NCI-H2227 treated with DMSO at 0.1 percent for 48 hours (cell line): Measurements from ENCODE around the gene PUS10.
"Not testable (repeated sequence)": the region's sequence is repeated elsewhere in the genome, so short reads cannot be mapped to it uniquely, and the experiment has no call there.

ENCODE experiments used
- DNase-seq: peaks from one replicate; lab custom pipeline; 2025; lab: John Stamatoyannopoulos, UW

The PUS10 gene

DNA sequence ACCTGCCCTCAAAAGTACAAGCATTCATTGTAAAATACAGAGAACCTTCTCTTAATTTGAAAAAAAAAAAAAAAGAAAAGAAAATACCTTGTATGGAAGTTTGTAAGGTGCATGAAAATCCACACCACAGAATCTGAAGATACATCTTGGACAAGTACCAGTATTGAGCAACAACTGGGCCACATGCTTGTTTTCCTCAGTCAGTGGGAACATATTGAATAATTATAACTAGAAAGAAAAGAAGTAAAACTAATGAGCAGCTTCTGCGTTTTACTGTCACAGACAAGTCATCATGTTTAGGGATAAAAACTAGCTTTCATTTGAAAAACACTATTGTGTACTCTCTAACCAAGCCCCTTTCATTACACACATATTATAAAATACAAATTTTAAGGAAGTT is 6.4 kb downstream of the PUS10 start:
- no peak for DNase-seq

DNA sequence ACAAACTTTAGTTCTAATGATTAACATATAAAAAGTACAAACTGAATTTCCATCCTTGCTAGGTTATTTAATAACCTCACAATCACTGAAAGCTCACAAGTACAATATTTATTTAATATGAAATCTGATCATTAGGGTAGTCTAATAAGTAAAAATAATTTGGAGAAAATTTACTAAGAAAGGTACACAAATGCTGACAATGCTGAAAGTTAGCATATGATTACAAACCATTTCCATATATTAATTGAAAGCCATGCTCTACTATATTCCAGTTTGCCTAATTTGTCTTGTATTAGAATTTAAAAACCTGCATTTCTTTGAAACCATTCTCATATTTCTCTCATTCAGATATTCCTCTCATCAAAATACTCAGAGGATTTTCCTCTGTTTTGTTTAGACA is 8.7 kb downstream of the PUS10 start:
- no peak for DNase-seq

DNA sequence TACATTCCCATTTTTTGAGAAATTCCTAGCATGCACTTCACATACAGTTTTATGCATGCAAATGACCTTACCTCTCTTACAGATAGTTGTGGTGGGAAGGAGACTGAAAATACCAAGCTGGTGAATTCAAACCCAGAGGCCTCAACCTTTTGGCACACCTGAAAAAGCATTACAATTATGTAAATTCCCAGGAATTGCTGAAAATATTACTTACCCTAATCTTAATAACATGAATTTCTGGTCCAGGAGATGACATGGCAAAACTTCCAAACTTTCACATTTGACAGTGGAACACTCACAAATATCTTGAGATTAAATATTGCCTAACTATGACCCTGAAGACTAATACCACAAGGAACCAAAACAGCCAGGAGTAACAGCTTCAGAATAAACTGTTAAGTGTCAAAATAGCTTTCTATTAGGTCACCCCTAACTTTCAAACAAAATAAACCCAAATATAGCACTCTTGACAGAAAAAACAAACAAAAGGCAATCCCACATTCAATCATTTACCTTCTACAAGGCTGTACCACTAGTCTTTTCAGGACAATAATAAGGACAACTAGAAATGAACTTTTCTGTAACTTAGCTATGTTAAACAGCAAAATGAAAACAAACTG is 11.5 kb downstream of the PUS10 start:
- DNase-seq = no peak

DNA sequence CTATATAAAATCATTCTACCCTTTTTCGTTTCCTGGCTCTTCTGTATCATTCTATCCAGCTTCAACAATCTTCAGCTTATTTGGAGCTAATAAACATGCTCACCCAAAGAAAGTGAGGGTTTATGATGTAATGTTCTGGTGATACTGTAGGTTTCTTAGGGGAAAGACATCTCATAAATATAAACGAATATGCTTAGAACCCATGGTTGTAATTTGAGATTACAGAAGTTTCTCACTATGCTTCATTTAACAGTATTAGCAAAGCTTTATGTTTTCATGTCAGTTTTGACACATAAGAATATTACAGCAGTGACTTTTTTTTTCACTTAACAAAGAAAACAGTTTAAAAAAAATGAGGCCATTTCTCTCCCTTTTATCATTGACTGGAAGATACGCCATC is 12.3 kb downstream of the PUS10 start:
- DNase-seq = no peak

DNA sequence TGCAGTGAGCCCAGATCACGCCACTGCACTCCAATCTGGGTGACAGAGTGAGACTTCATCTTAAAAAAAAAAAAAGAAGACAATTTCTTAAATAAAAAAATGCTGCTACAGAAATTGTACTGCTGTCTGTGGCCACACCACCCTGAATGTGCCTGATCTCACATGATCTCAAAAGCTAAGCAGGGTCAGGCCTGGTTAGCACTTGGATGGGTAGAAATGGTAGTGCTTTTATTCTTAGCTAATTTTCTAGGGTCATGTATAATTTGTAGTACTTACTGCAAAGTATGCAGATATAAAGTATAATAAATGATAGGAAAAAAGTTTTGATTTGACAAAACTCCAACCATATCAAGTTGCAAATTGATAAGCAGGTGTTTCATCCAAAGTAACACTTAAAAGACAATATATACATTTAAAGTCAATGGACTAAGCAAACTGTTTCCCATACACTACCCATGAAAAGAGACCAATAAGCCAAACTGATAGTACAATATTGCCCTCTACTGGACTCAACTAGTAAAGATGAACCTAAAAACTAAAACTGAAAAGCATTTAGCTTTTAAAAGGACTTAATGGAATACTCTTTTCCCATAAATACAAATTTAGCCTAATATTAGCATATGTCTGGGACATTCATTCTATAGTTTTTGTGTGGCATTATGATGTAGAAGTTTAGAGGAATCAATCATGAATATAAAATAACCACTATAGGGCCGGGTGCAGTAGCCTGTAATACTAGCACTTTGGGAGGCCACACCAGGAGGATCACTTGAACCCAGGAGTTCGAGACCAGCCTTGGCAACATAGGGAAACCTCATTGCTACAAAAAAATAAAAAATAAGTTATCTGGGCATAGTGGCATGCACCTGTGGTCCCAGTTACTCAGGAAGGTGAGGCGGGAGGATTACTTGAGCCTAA is 19.2 kb downstream of the PUS10 start:
- peak; percentile 64 for DNase-seq

DNA sequence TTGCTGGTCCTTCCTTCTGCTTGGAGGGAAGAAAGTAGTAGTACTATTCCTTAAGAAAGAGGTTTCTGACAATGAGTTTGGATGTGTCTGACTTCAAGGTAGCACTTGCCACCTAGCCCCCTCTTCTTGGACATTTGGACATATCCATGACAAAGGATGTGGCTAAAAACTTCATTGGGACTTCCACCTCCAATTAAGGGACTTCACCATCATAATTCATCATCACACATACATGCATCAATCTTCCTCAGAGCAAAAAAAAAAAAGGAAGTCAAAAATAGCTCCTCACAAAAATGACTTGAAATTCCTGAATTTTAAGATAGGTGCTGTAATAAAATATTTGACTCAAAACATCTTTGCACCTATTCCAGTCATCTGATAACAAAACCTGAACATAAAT is 23.9 kb downstream of the PUS10 start:
- DNase-seq = no peak

DNA sequence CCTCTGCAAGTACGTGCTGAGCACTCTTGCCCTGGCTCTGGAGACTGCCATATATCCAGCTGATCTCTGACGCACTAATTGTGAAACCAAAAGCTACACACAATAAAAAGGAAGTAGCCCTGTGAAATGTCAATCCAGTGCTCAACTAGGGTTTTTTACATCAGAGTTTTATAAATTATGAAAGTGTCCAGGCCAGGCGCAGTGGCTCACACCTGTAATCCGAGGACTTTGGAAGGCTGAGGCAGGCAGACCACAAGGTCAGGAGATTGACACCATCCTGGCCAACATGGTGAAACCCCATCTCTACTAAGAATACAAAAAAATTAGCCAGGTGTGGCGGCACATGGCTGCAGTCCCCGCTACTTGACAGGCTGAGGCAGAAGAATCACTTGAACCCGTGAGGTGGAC is 25.1 kb downstream of the PUS10 start:
- DNase-seq = no peak

DNA sequence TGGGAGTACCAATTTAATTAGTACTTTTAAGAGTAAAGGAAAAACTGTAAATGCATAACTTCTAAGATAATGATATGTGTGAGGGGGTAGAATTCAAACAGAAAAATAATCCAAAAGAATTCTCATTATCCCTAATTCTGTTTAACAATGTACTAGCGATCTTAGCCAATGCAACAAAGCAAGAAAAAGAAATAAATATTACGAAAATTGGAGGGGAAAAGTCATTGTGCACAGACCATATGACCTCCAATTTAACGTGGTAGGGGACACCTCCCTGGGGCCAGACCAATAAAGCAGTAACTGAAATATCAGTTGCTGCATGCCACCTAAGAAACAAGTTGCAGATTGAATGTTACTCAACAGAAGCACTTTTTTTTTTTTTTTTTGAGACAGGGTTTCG is 26.4 kb downstream of the PUS10 start:
- DNase-seq = no peak

DNA sequence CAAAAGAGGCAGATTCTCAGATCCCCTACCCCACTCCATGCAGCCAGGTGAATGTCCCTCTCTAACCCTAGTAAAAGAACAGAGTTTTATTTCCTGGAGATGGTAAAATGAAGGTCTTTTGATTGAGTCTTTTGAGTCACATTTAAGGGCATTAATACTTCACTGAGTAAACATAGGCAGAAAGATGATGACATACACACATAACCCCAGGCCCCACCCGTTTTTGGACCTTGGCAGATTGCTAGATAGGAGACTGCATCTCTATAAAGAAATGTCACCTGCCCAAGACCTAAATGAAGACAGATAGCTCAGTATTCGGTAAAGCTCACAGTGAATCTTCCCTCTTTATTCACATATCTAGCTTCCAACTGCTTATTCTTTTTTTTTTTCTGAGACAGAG is 28.8 kb downstream of the PUS10 start:
- no peak for DNase-seq

DNA sequence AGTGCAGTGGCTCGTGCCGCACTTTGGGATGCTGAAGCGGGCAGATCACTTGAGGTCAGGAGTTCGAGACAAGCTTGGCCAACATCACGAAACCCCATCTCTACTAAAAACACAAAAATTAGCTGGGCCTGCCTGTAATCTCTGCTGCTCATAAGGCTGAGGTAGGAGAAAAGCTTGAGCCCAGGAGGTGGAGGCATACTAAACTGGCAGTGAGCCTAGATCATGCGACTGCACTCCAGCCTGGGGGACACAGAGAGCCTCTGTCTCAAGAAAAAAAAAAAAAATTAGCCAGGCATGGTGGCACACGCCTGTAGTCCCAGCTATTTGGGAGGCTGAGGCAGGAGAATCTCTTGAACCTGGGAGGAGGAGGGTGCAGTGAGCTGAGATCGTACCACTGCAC is 30.4 kb downstream of the PUS10 start:
- DNase-seq = not testable (repeated sequence)

DNA sequence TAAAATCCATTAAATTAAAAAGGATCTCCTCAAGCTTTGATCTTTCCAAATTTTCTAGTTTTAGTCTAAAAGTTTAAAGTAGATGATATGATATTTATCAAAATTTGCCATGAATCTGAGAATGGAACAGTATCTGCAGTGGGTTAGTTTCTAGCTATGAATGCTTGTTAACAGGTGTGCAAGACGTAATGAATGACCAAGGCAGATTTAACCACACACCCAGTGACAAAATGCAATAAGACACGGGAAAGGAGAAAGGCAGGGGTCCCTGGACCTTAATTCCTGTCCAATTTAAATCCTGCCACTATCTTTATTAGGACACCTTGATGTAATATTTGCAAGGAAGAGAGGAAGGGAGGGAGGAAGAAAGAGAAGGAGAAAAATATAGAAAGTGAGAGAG is 31.0 kb downstream of the PUS10 start:
- no peak for DNase-seq

DNA sequence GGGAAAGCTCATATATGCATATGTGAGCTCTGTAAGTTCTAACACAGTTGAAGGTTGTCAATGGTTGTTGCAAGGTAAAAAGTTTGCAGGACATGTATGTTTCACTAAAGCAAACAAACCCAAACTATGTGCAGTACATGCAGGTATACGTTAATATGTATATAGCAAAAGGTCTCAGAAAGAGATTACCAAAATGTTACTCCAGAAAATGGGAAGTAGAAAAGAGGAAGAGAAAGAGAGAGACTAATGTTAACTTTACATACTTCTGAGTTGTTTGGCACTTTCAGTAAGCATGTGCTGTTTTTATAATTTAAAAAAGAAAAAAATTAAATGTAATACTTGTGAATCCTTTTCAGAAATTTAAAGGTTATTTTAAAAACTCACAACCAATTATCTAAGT is 33.3 kb downstream of the PUS10 start:
- DNase-seq = no peak

DNA sequence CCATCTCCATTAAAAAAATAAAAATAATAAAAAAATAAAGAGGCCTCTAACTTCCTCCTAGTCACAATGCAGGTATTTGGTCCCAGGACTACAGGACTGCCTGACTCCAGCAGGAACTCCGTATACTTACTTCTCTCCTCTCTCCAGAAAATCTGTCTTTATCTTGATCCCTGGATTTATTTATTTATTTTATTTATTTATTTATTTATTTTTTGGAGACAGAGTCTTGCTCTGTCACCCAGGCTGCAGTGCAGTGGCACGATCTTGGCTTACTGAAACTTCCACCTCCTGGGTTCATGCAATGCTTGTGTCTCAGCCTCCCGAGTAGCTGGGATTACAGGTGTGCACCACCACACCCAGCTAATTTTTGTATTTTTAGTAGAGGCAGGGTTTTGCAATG is 36.0 kb downstream of the PUS10 start:
- DNase-seq = not testable (repeated sequence)

DNA sequence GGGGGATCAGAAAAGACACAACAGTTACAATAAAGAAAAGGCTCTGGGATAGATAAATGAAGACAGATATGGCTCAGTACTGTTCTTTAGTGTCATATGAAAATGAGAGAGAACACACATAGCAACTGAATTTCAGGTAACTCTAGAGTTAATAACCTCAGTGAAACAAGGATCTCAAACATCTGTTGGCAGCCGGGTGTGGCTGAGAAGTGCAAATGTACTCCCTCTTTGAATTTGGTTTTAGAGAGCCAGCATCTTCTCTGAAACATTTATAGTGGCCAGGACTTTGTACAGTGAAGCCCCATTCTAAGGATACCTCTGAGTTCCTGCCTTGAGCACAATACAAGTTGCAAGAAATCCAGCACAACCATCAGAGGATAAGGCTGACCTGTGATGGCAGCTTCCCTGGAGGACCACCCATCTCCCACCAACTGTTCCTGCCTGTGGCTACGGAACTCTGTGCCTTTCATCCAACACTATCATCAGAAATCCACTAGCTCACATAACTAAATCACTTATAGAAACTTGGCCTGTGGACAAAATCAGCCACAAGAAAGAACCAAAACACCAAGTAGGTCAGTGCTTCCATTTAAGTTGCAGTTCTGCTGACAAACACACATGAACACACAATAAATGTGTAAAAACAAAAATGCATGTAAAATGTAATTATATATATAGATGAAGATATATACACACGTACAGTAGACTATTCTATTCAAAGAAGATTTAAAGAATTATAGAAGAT is 37.8 kb downstream of the PUS10 start:
- no peak for DNase-seq

DNA sequence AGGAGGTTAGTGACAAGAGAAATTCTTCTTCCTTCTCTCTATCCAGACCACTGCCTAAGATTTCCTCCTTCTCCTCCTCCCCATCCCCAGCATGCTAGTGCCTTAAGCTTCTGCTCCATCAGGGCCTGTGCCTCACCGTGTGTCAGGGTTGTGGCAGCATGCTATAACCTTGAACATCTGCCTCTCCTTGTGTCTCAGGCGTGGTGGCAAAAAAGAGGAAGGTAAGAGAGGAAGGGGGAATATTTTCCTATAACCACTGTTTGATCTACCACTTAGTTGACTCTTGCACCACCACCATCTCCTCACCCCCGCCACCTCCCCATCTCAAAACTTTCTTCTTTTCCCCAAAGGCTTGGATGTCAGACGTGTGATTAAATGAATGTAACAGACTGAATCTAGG is 38.8 kb downstream of the PUS10 start:
- DNase-seq = no peak

DNA sequence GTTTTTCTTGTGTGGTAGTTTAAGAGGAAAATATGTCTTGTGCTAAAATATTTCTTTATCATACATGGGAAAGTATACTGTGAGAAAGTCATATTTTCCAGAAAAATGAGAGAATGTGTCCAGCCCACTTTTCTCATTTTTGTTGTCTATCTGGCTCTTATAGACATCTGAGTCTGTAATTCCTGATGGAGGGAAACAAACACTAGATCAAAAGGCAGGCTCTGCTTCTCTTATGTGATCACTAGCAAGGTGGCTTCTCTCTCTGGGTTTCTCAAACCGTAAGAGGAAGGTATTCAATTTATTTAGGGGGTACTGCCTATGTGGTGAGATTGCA is 40.5 kb downstream of the PUS10 start:
- no peak for DNase-seq

DNA sequence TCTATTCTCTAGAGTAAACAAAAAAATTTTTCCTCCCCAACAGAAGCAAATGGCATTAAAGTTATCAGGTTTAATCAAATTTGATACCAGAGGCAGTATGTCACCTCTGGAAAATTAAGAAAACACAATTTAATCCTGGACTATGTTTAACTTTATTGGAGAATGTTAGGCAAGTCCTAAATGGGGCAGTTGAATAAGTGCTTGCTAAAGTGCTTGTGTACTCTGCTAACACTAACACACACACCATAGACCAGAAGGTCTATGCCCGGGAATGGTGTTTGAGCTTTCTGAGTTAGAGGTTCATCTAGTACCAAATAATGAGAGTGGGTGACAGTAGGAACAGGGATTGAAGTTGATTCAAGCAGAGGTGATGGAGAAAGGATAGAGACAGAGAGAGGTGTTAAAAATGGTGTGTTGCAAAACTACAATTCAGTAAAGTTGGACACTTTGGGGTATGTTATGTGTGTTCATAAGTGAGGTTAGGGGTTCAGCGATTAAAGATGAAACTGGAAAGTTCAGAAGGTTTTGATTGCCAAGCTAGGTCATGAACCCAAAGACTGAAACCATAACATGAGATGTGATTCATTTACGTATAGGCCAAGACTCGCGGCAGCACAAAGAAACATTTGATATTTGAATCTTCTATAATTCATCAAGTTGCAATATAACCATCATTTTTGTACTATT is 41.0 kb downstream of the PUS10 start:
- DNase-seq = no peak

DNA sequence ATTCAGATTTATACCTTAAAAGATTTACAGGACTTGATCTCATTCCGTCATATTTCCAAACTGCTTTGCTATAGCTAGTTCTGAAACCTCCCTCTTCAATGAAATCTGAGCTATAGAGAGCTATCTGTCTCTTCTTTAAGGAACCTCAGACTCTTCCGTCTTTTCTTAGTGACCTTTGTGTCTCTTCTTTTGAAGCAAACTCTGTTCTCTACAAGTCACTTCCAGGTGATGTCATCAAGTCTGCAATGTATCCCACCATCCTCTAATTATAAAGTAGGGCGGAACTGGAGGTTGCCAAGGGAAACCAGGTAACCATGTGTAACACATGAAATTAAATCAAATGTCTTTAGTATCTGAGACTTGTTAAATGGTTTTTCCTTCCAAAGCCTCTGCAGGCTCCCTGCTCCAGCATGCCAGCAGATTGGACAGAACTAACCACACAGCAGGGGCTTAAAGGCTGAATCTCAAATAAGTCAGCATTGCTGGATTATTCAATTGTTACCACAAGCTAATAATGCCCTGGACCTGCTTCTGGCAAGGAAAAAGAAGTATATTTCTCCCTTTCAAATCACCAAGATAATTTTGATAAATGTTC is 41.7 kb downstream of the PUS10 start:
- DNase-seq = no peak

DNA sequence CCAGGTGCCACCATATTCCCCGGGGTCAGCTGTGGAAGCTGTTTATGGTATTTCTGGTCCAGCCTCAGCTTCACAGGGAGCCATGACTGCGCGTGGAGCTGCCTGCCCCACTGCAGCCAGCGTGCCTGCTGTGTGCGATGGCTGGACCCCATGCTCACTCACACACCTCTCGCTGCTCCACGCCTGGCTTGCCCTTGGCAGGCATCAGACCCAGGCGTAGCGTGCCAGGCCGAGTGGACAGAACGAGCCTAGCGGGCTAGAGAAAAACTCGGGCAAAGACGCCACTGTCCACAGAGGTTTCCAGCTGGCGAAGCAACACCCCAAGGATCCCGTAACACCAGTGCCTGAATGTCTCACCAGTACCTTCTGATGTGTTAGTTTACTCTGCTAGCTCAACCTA is 43.4 kb downstream of the PUS10 start:
- DNase-seq = no peak

DNA sequence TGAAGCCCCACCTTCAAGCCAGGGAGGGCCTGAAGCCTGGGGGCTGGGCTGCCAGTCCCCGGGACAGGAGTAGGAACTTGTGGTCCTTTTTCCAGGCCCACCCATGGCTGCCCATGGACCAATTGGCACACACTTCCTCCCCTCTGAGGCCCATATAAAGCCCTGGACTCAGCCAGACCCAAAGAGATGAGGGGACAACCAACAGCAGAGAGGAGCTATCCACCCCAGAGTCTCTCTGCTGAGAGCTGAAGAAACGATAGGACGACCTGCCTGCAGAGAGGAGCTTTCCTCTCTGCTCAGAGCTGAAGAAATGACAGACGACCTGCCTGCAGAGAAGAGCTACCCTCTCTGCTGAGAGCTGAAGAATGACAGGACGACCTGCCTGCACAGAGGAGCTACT is 44.4 kb downstream of the PUS10 start:
- DNase-seq = no peak

DNA sequence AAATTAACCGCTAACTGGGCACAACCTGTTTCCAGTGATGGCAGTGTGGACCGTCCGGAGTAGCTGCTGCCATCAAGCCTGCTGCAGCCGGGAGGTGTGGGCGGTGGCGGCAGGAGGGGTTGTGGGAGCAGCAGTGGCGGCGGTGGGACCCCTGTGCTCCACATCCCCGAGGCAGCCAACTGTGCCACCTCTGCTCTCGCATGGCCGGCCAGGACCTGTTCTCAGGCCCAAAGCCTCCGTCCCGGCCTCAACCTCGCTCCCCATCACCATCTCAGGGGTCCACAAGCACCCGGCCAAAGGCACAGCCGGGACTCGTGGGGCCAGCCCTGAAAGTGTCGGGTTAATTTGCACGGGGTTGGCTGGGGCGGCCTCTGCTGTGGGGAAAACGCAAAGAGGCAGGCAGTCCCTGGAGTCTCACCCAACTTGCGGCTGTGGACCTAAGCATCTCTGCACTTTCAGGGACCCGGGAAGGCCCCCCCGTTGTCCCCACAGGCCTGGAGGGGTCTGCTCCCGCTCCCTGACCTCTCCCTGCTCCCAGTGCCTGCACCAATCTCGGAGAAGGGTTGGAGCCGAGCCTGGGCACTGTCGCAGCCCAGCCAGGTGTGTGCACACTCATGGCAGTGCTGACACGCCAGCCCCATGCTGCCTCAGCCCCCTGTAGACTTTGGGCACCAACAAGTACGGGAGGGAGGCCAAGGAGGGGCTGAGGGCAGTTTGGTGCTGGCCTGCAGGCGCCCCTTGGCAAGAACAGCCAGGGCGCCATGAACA is 45.0 kb downstream of the PUS10 start:
- no peak for DNase-seq
